SK-N-SH (cell line): Measurements from ENCODE around the gene GDPD3. TPM values are rescaled to one million over a fixed set of nuclear protein-coding genes. Genes with fewer than 3 reads are reported as not detected.

ENCODE experiments used
- CTCF ChIA-PET: fragments of 300-600, 350-600 bp; formaldehyde crosslinking; extraction: SDS; loops from one replicate; lab custom pipeline; 2021; lab: Yijun Ruan, JAX
- POLR2A ChIA-PET: fragments of 350-600 bp; sonication (Branson Sonifier 250); formaldehyde crosslinking; extraction: SDS; loops from one replicate; lab custom pipeline; 2020; ENCODE audit warnings: antibody characterized with exemption, inconsistent platforms; lab: Yijun Ruan, JAX
- DNase-seq: peaks from one replicate; pipeline ENCODE4 v3.0.0; 2012
- H2AFZ ChIP-seq: fragments of 200-600 bp; sonication (generic); 2 replicates; pipeline ENCODE4 v1.8.1; 2016; ENCODE audit warnings: antibody characterized with exemption, mild to moderate bottlenecking, low read depth
- H3F3A ChIP-seq: fragments of 200-600 bp; sonication (generic); replicated peaks from 2 replicates; pipeline ENCODE3; 2016; ENCODE audit warnings: antibody characterized with exemption, mild to moderate bottlenecking; ENCODE audit not compliant: insufficient read depth
- H3K27ac ChIP-seq, 2 experiments: fragments of 200-500 bp in 1 of 2; fragments of 200-600 bp in 1 of 2; sonication (Bioruptor generic) in 1 of 2; sonication (generic), shearing (Covaris generic) in 1 of 2; 2 replicates each; pipeline versions ENCODE4 v1.5.1 to v1.6.1; 2014 to 2016; ENCODE audit warnings: low read depth in 2 of 2, inconsistent platforms in 1 of 2, low read length in 1 of 2, mild to moderate bottlenecking in 1 of 2, mixed read lengths in 1 of 2
- H3K27me3 ChIP-seq: fragments of 200-600 bp; sonication (generic), shearing (Covaris generic); 2 replicates; pipeline ENCODE4 v1.6.1; 2016; ENCODE audit warnings: mixed run types; ENCODE audit not compliant: insufficient read depth
- H3K36me3 ChIP-seq, 2 experiments: fragments of 200-500 bp in 1 of 2; fragments of 200-600 bp in 1 of 2; sonication (Bioruptor generic) in 1 of 2; sonication (generic) in 1 of 2; replicated peaks in 1 of 2; 2 replicates each; pipeline versions ENCODE3 to v1.5.1; 2014 to 2016; ENCODE audit warnings: low read length in 1 of 2, mild to moderate bottlenecking in 1 of 2; ENCODE audit not compliant: insufficient read depth in 2 of 2, control insufficient read depth in 1 of 2
- H3K4me1 ChIP-seq, 2 experiments: fragments of 200-500 bp in 1 of 2; fragments of 200-600 bp in 1 of 2; sonication (Bioruptor generic) in 1 of 2; sonication (generic), shearing (Covaris generic) in 1 of 2; 2 replicates each; pipeline versions ENCODE4 v1.5.1 to v1.6.1; 2014 to 2016; ENCODE audit warnings: low read depth in 1 of 2, low read length in 1 of 2, mixed run types in 1 of 2; ENCODE audit not compliant: insufficient read depth in 2 of 2, control insufficient read depth in 1 of 2
- H3K4me2 ChIP-seq: fragments of 200-600 bp; sonication (generic), shearing (Covaris generic); 2 replicates; pipeline ENCODE4 v1.6.1; 2017; ENCODE audit warnings: mixed run types
- H3K4me3 ChIP-seq, 2 experiments: fragments of 200-500 bp in 1 of 2; fragments of 200-600 bp in 1 of 2; sonication (Bioruptor generic) in 1 of 2; sonication (generic), shearing (Covaris generic) in 1 of 2; 2 replicates each; pipeline versions ENCODE4 v1.5.1 to v1.8.1; 2014 to 2016; ENCODE audit warnings: low read depth in 2 of 2, inconsistent platforms in 1 of 2, low read length in 1 of 2, mild to moderate bottlenecking in 1 of 2, mixed read lengths in 1 of 2, moderate library complexity in 1 of 2
- H3K79me2 ChIP-seq: fragments of 200-600 bp; sonication (generic); 2 replicates; pipeline ENCODE4 v1.8.1; 2017; ENCODE audit warnings: mild to moderate bottlenecking; ENCODE audit not compliant: insufficient read depth
- H3K9ac ChIP-seq: fragments of 200-600 bp; sonication (generic); 2 replicates; pipeline ENCODE4 v1.6.1; 2017; ENCODE audit warnings: mixed run types
- H3K9me2 ChIP-seq: fragments of 200-600 bp; sonication (generic); 2 replicates; pipeline ENCODE4 v1.6.1; 2017; ENCODE audit warnings: mixed run types
- H3K9me3 ChIP-seq: fragments of 200-600 bp; sonication (generic); 2 replicates; pipeline ENCODE4 v1.6.1; 2017; ENCODE audit warnings: mixed run types, mild to moderate bottlenecking, moderate library complexity
- H4K20me1 ChIP-seq: fragments of 200-600 bp; sonication (generic); 2 replicates; pipeline ENCODE4 v1.6.1; 2017; ENCODE audit warnings: mild to moderate bottlenecking, mixed run types; ENCODE audit not compliant: insufficient read depth
- CHD2 ChIP-seq: fragments of 150-350 bp; IDR thresholded peaks from 2 replicates; pipeline ENCODE4 v1.6.1; 2018; ENCODE audit warnings: low read length; ENCODE audit not compliant: partially characterized antibody
- EP300 ChIP-seq, 2 experiments: IDR thresholded peaks; 2 replicates each; pipeline versions ENCODE4 v1.4.0 to v1.6.1; 2012; ENCODE audit warnings: borderline replicate concordance in 1 of 2, low read depth in 1 of 2, low read length in 1 of 2
- FOSL2 ChIP-seq: IDR thresholded peaks from 2 replicates; pipeline ENCODE4 v1.4.0; 2012; ENCODE audit warnings: low read depth, mild to moderate bottlenecking, moderate library complexity, borderline replicate concordance
- FOXJ3 ChIP-seq: sonication (generic); formaldehyde crosslinking; IDR thresholded peaks from 2 replicates; pipeline ENCODE4 v1.5.1; 2020; ENCODE audit warnings: mild to moderate bottlenecking, missing genetic modification reagents
- GABPA ChIP-seq: IDR thresholded peaks from 2 replicates; pipeline ENCODE4 v1.4.0; 2012; ENCODE audit warnings: low read depth, mild to moderate bottlenecking
- JUND ChIP-seq: IDR thresholded peaks from 2 replicates; pipeline ENCODE4 v1.4.0; 2012
- POLR2AphosphoS5 ChIP-seq: IDR thresholded peaks from 2 replicates; pipeline ENCODE4 v1.6.1; 2012; ENCODE audit warnings: low read depth, low read length
- SIN3A ChIP-seq: IDR thresholded peaks from 2 replicates; pipeline ENCODE4 v1.6.1; 2012; ENCODE audit warnings: low read depth, mild to moderate bottlenecking, low read length, moderate library complexity, borderline replicate concordance
- SMC3 ChIP-seq: IDR thresholded peaks from 2 replicates; pipeline ENCODE4 v1.6.1; 2012; ENCODE audit warnings: low read depth, low read length, improper control_type of control experiment
- WGBS: methylation state at CpG from one replicate; pipeline ENCODE4 v1.1.6; 2017; ENCODE audit warnings: low lambda C conversion rate; 5-methylcytosine and 5-hydroxymethylcytosine counted together
- polyA plus RNA-seq, 3 experiments: library from polyadenylated mRNA; depleted of rRNA; stranded (reverse); fragments of >200 nt; gene quantifications; 2 replicates each; pipeline ENCODE4 v1.2.3, GENCODE V29; 2012
- TF ChIP-seq, protein P1 (sequence below): fragments of 200-600 bp; sonication (generic); IDR thresholded peaks from 2 replicates; pipeline ENCODE4 v1.6.1; 2017; ENCODE audit warnings: antibody characterized with exemption, mild to moderate bottlenecking, moderate library complexity

The GDPD3 gene
- polyA plus RNA-seq, 1 of the 3 experiments (the other 2 are of a cell fraction), result 2.3 TPM

DNA sequence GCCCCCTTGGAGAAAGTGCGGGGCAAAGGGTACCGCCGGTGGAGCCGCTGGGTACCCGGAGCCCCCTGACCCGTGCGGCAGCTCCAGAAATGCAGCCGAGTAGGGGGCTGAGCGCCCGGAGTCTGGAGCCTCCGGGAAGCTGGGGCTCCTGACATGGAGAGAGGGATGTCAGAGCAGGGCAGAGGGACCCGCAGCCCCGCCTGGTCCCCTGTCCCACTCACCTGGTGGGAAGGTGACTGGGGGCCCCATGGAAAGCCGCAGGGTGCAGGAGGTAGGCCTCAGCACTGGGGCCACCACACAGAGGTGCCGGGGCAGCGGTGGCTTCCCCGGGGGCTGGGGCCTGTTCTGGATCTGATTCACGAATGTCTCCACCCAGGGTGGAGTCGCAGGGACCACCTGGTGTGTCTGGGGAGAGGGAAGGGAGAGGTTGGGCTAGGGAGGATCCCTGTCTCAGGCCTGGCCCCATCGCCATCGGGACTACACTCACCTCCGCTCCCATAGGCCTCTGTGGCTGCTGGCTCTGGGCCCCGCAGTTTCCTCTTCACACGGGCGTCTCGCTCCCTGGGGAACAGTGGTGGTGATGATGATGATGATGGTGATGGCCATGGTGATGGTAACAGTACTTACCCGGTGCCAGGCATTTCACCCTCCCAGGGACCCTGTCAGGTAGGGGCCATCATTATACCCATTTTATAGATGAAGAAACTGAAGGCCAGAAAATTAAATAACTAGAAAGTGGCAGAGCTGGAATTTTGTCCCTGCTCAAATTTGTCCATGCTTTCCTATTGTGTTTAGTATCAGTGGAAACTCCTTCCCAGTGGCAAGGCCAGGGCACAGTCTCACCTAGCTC is 26.8 kb downstream of the GDPD3 start:
- ChIA-PET POLR2A (interaction anchor here (0.6 to 1.5 kb wide), 2 partner anchors 13 to 21 kb away, joined by 4 read pairs; partner anchors contain the start of gene ALDOA), CTCF (interaction anchor here (0.7 to 1.1 kb wide), 2 partner anchors 18 to 54 kb away, joined by 3 read pairs; no protein-coding TSS in a partner anchor)
- TF ChIP-seq CHD2, result no peak
- TF ChIP-seq SMC3, result no peak
- TF ChIP-seq JUND, result no peak
- TF ChIP-seq FOXJ3 (CRISPR knock-in tag), result no peak
- no peak for TF ChIP-seq FOSL2
- TF ChIP-seq, protein P1, sequence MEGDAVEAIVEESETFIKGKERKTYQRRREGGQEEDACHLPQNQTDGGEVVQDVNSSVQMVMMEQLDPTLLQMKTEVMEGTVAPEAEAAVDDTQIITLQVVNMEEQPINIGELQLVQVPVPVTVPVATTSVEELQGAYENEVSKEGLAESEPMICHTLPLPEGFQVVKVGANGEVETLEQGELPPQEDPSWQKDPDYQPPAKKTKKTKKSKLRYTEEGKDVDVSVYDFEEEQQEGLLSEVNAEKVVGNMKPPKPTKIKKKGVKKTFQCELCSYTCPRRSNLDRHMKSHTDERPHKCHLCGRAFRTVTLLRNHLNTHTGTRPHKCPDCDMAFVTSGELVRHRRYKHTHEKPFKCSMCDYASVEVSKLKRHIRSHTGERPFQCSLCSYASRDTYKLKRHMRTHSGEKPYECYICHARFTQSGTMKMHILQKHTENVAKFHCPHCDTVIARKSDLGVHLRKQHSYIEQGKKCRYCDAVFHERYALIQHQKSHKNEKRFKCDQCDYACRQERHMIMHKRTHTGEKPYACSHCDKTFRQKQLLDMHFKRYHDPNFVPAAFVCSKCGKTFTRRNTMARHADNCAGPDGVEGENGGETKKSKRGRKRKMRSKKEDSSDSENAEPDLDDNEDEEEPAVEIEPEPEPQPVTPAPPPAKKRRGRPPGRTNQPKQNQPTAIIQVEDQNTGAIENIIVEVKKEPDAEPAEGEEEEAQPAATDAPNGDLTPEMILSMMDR, result no peak
- no peak for TF ChIP-seq EP300 (IDR thresholded peaks at IDR 0.05; ENCODE audit: borderline replicate concordance in 1 of 2, low read depth in 1 of 2, low read length in 1 of 2)
- H3K27me3 ChIP-seq, result no peaks in the 10 kb centered on the region
- H2AFZ ChIP-seq, result no peak overlapping the region
- no peak for DNase-seq
- no peaks in the 10 kb centered on the region for H3K9me2 ChIP-seq
- peaks cover 19 to 33% of the 10 kb centered on the region in 2 experiments for H3K36me3 ChIP-seq
- H4K20me1 ChIP-seq, result no peaks in the 10 kb centered on the region
- no peak overlapping the region for H3K9ac ChIP-seq
- no peak overlapping the region for H3K4me2 ChIP-seq
- H3K9me3 ChIP-seq, result no peaks in the 10 kb centered on the region
- WGBS, result 94% methylated on average over 13 of the region's 27 CpGs
- H3F3A ChIP-seq, result peaks cover 33% of the 10 kb centered on the region
- no peak overlapping the region for H3K4me3 ChIP-seq
- no peak overlapping the region; a peak in 1 of 4 replicates for H3K27ac ChIP-seq
- peaks cover 5 to 11% of the 10 kb centered on the region in 2 experiments; a peak in 2 of 4 replicates for H3K4me1 ChIP-seq
- H3K79me2 ChIP-seq, result peaks cover 11% of the 10 kb centered on the region; the same call in 1 of the 2 replicates

DNA sequence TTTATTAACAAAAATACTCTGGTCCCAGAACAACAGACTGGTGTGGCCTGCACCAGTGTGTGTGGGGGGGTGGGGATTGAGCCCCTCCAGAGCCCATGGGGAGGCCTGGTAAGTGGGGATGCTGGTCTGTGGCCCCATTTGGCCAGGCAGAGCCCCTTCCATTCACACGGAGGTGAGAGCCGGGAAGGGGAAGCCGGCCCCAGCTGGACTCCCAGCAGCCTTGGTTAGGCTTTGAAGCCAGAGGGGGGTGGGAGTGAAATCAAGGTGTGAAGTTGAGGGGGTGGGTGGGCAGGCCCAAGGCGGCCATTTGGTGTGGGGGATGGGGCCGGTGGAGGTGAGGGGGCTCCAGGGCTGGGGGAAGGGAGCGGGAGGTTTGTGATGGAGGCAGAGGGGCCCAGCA is 27.5 kb downstream of the GDPD3 start:
- Histone ChIP-seq H3K4me1 (peaks cover 5 to 6% of the 10 kb centered on the region in 2 experiments; a peak in 2 of 4 replicates), H2AFZ (no peak overlapping the region), H3K9ac (no peak overlapping the region), H3K4me3 (no peak overlapping the region), H3F3A (peaks cover 33% of the 10 kb centered on the region), H3K27ac (peak overlapping the region in 1 of 2 experiments; percentile 48; a peak in 1 of 4 replicates), H4K20me1 (peaks cover 7% of the 10 kb centered on the region), H3K4me2 (no peak overlapping the region), H3K9me3 (no peaks in the 10 kb centered on the region), H3K27me3 (no peaks in the 10 kb centered on the region), H3K79me2 (peaks cover 18% of the 10 kb centered on the region; the same call in 1 of the 2 replicates), H3K9me2 (no peaks in the 10 kb centered on the region), H3K36me3 (peaks cover 24 to 39% of the 10 kb centered on the region in 2 experiments)
- CTCF ChIA-PET, result interaction anchor here (1.4 kb wide), 1 partner anchor 28 kb away, joined by 3 read pairs; the partner anchor contains the start of gene GDPD3
- POLR2A ChIA-PET, result interaction anchor here (1.3 to 1.5 kb wide), 2 partner anchors 21 to 25 kb away, joined by 3 to 4 read pairs; partner anchors contain the start of gene ALDOA
- TF ChIP-seq GABPA (no peak), SIN3A (no peak), POLR2AphosphoS5 (no peak), FOXJ3 (CRISPR knock-in tag) (no peak)
- DNase-seq, result no peak
- WGBS, result 98% methylated on average over 6 of the region's 6 CpGs
